ENCODE data around the gene MTURN.

Gene MTURN

GRCh38 chr7:30206942-30207341 is 72.2 kb downstream of the MTURN start:
- DNase-seq (ENCODE audit: low spot score): peak; percentile 90

- peak; percentile 65 for DNase-seq (ENCODE audit: low spot score)
Measured at GRCh38 chr7:30207376-30207775, 72.6 kb downstream of the MTURN start.

GRCh38 chr7:30209951-30210350 is 75.2 kb downstream of the MTURN start:
- no peak for DNase-seq (ENCODE audit: low spot score)
